HG02840 (cell line): ENCODE results near the gene CMTM8.

Experiments
- ATAC-seq: cut with Tn5 transposase; IDR thresholded peaks from one replicate; pipeline ENCODE4 v1.9.1; 2021; ENCODE audit warnings: mild to moderate bottlenecking, moderate library complexity, moderate number of reproducible peaks; ENCODE audit not compliant: unreplicated experiment, low FRiP score

The CMTM8 gene

GRCh38 chr3:32401556-32402081 lies 163.1 kb downstream of the CMTM8 start:
- ATAC-seq, result peak; percentile 67

GRCh38 chr3:32403663-32404062 lies 165.2 kb downstream of the CMTM8 start:
- ATAC-seq, result no peak

GRCh38 chr3:32404714-32405113 lies 166.2 kb downstream of the CMTM8 start:
- ATAC-seq, result no peak

- no peak for ATAC-seq
Measured at GRCh38 chr3:32405155-32405554, 166.7 kb downstream of the CMTM8 start.

- ATAC-seq, result no peak
Measured at GRCh38 chr3:32405711-32406323, 167.3 kb downstream of the CMTM8 start.

GRCh38 chr3:32406486-32407408 lies 168.3 kb downstream of the CMTM8 start:
- no peak for ATAC-seq

GRCh38 chr3:32410367-32411246 lies 172.1 kb downstream of the CMTM8 start:
- no peak for ATAC-seq

- ATAC-seq, result no peak
Measured at GRCh38 chr3:32411442-32411841, 173.0 kb downstream of the CMTM8 start.

GRCh38 chr3:32412887-32413286 lies 174.4 kb downstream of the CMTM8 start:
- no peak for ATAC-seq

- no peak for ATAC-seq
Measured at GRCh38 chr3:32413845-32414521, 175.5 kb downstream of the CMTM8 start.

GRCh38 chr3:32414522-32415202 lies 176.2 kb downstream of the CMTM8 start:
- ATAC-seq, result peak; percentile 62

- no peak for ATAC-seq
Measured at GRCh38 chr3:32419742-32420125, 181.3 kb downstream of the CMTM8 start.
